H9 (cell line): Measurements from ENCODE around the gene TECRL. TPM values are rescaled to one million over a fixed set of nuclear protein-coding genes. Genes with fewer than 3 reads are reported as not detected.

Experiments used
- DNase-seq: peaks from one replicate; pipeline ENCODE4 v3.0.0-alpha.2; 2017
- H2AFZ ChIP-seq: one replicate; pipeline ENCODE4 v1.6.1; 2013; ENCODE audit warnings: mild to moderate bottlenecking, low read length, control low read depth, moderate library complexity
- H2AK5ac ChIP-seq: 2 replicates; pipeline ENCODE4 v1.6.1; 2013; ENCODE audit warnings: low read length, control low read depth, mixed read lengths; ENCODE audit not compliant: insufficient read length
- H2BK120ac ChIP-seq: one replicate; pipeline ENCODE4 v1.6.1; 2013; ENCODE audit warnings: low read depth, mild to moderate bottlenecking, low read length, control low read depth, inconsistent platforms; ENCODE audit not compliant: poor library complexity, severe bottlenecking
- H2BK12ac ChIP-seq: 2 replicates; pipeline ENCODE4 v1.6.1; 2013; ENCODE audit warnings: low read length, control low read depth, mixed read lengths, low read depth; ENCODE audit not compliant: insufficient read length
- H2BK15ac ChIP-seq: 2 replicates; pipeline ENCODE4 v1.6.1; 2013; ENCODE audit warnings: low read depth, low read length, control low read depth
- H2BK20ac ChIP-seq: one replicate; pipeline ENCODE4 v1.6.1; 2013; ENCODE audit warnings: low read depth, mild to moderate bottlenecking, low read length, control low read depth, inconsistent platforms; ENCODE audit not compliant: poor library complexity, severe bottlenecking
- H2BK5ac ChIP-seq: 2 replicates; pipeline ENCODE4 v1.6.1; 2013; ENCODE audit warnings: low read length, control low read depth, mixed read lengths; ENCODE audit not compliant: insufficient read length
- H3K14ac ChIP-seq: 2 replicates; pipeline ENCODE4 v1.6.1; 2013; ENCODE audit warnings: low read length, control low read depth; ENCODE audit not compliant: insufficient read depth
- H3K18ac ChIP-seq: 2 replicates; pipeline ENCODE4 v1.6.1; 2013; ENCODE audit warnings: low read depth, mild to moderate bottlenecking, mixed read lengths, low read length, control low read depth; ENCODE audit not compliant: insufficient read length
- H3K23ac ChIP-seq: 2 replicates; pipeline ENCODE4 v1.6.1; 2013; ENCODE audit warnings: low read length, control low read depth, mixed read lengths, low read depth; ENCODE audit not compliant: insufficient read length
- H3K23me2 ChIP-seq: 2 replicates; pipeline ENCODE4 v1.6.1; 2013; ENCODE audit warnings: low read depth, mild to moderate bottlenecking, mixed read lengths, low read length, control low read depth; ENCODE audit not compliant: insufficient read length, poor library complexity, severe bottlenecking
- H3K27ac ChIP-seq: 2 replicates; pipeline ENCODE4 v1.5.1; 2013; ENCODE audit warnings: low read length, control low read depth, mixed read lengths, low read depth; ENCODE audit not compliant: insufficient read length
- H3K27me3 ChIP-seq: 2 replicates; pipeline ENCODE4 v1.6.1; 2013; ENCODE audit warnings: low read length, control low read depth, inconsistent platforms; ENCODE audit not compliant: insufficient read depth
- H3K4ac ChIP-seq: 2 replicates; pipeline ENCODE4 v1.6.1; 2013; ENCODE audit warnings: low read depth, mild to moderate bottlenecking, control low read depth, inconsistent platforms, low read length, moderate library complexity
- H3K4me1 ChIP-seq: 2 replicates; pipeline ENCODE4 v1.6.1; 2013; ENCODE audit warnings: low read length, control low read depth, inconsistent platforms; ENCODE audit not compliant: insufficient read depth
- H3K4me2 ChIP-seq: 2 replicates; pipeline ENCODE4 v1.6.1; 2013; ENCODE audit warnings: low read length, control low read depth, mixed read lengths; ENCODE audit not compliant: insufficient read length, insufficient read depth
- H3K56ac ChIP-seq: 2 replicates; pipeline ENCODE4 v1.6.1; 2013; ENCODE audit warnings: low read depth, mild to moderate bottlenecking, mixed read lengths, low read length, control low read depth; ENCODE audit not compliant: insufficient read length
- H3K79me1 ChIP-seq: 2 replicates; pipeline ENCODE4 v1.6.1; 2013; ENCODE audit warnings: low read depth, mild to moderate bottlenecking, moderate library complexity, low read length, control low read depth, inconsistent platforms; ENCODE audit not compliant: insufficient read depth, poor library complexity, severe bottlenecking
- H3K79me2 ChIP-seq: 2 replicates; pipeline ENCODE4 v1.6.1; 2013; ENCODE audit warnings: low read length, control low read depth, inconsistent platforms; ENCODE audit not compliant: insufficient read depth
- H3K9ac ChIP-seq: 2 replicates; pipeline ENCODE4 v1.6.1; 2013; ENCODE audit warnings: low read length, control low read depth, mixed read lengths; ENCODE audit not compliant: insufficient read length; ENCODE audit errors: extremely low read depth
- H3K9me3 ChIP-seq: one replicate; pipeline ENCODE4 v1.6.1; 2013; ENCODE audit warnings: low read depth, low read length, inconsistent platforms; ENCODE audit not compliant: control insufficient read depth
- H3T11ph ChIP-seq: one replicate; pipeline ENCODE4 v1.6.1; 2013; ENCODE audit warnings: mild to moderate bottlenecking, low read length, control low read depth, inconsistent platforms
- H4K20me1 ChIP-seq: one replicate; pipeline ENCODE4 v1.6.1; 2013; ENCODE audit not compliant: control insufficient read depth, insufficient read length, insufficient read depth
- H4K5ac ChIP-seq: 2 replicates; pipeline ENCODE4 v1.6.1; 2013; ENCODE audit warnings: low read depth, mild to moderate bottlenecking, mixed read lengths, low read length, control low read depth; ENCODE audit not compliant: insufficient read length
- H4K8ac ChIP-seq: replicated peaks from 2 replicates; pipeline ENCODE4 v1.6.1; 2013; ENCODE audit warnings: low read length, control low read depth, mixed read lengths, low read depth; ENCODE audit not compliant: insufficient read length
- H4K91ac ChIP-seq: 2 replicates; pipeline ENCODE4 v1.6.1; 2013; ENCODE audit warnings: low read depth, mild to moderate bottlenecking, moderate library complexity, mixed read lengths, low read length, control low read depth; ENCODE audit not compliant: insufficient read length
- H3K27ac Mint-ChIP-seq, 3 experiments: 2 replicates in 2 of 3; 3 replicates in 1 of 3; pipeline ENCODE4 v1.8.0; 2020 to 2021; ENCODE audit warnings: mixed read lengths in 3 of 3, mild to moderate bottlenecking in 1 of 3, moderate library complexity in 1 of 3
- H3K27me3 Mint-ChIP-seq: 2 replicates; pipeline ENCODE4 v1.8.0; 2021; ENCODE audit warnings: low read depth, mild to moderate bottlenecking, moderate library complexity, mixed read lengths
- H3K36me3 Mint-ChIP-seq, 3 experiments: 2 replicates in 2 of 3; 3 replicates in 1 of 3; pipeline ENCODE4 v1.8.0; 2020 to 2021; ENCODE audit warnings: low read depth in 3 of 3, mixed read lengths in 3 of 3; ENCODE audit not compliant: insufficient read depth in 1 of 3
- H3K4me1 Mint-ChIP-seq, 2 experiments: 2 replicates each; pipeline ENCODE4 v1.8.0; 2020; ENCODE audit warnings: mixed read lengths in 2 of 2
- H3K4me3 Mint-ChIP-seq, 2 experiments: 2 replicates in 1 of 2; 3 replicates in 1 of 2; pipeline ENCODE4 v1.8.0; 2020 to 2021; ENCODE audit warnings: mild to moderate bottlenecking in 2 of 2, mixed read lengths in 2 of 2, moderate library complexity in 1 of 2
- H3K9me3 Mint-ChIP-seq, 2 experiments: 2 replicates in 1 of 2; 3 replicates in 1 of 2; pipeline ENCODE4 v1.8.0; 2020; ENCODE audit warnings: mild to moderate bottlenecking in 2 of 2, mixed read lengths in 2 of 2, moderate library complexity in 1 of 2
- WGBS: extraction: QIAGEN DNeasy Blood & Tissue Kit; methylation state at CpG from one replicate; pipeline ENCODE4 v1.1.7; 2013; ENCODE audit warnings: missing lambda C conversion rate, low lambda C conversion rate, mixed read lengths; ENCODE audit not compliant: insufficient read length; ENCODE audit errors: extremely low coverage; 5-methylcytosine and 5-hydroxymethylcytosine counted together
- total RNA-seq: library from RNA; stranded (reverse); gene quantifications from 2 replicates; pipeline ENCODE4 v1.2.1, GENCODE V29; 2021
- TF ChIP-seq, protein P1 (sequence below): fragments of 200-600 bp; sonication (generic); conservative IDR thresholded peaks from 3 replicates; pipeline ENCODE4 v1.8.0; 2021; ENCODE audit warnings: antibody characterized with exemption, mild to moderate bottlenecking

TECRL gene
- total RNA-seq, 1 experiment from 2014 or later, result not detected

- Histone ChIP-seq H3K56ac (no peak overlapping the region), H2AFZ (no peak overlapping the region), H2AK5ac (no peak overlapping the region), H3K23ac (no peak overlapping the region), H3K79me1 (no peaks in the 10 kb centered on the region), H4K20me1 (no peaks in the 10 kb centered on the region), H2BK120ac (no peak overlapping the region), H3K27me3 (no peaks in the 10 kb centered on the region), H2BK15ac (no peak overlapping the region), H3K4me1 (no peaks in the 10 kb centered on the region), H2BK12ac (no peak overlapping the region), H4K91ac (no peak overlapping the region), H3K9ac (no peak overlapping the region), H2BK5ac (no peak overlapping the region), H3K4me2 (no peak overlapping the region), H3K9me3 (peaks cover 25% of the 10 kb centered on the region), H3K79me2 (no peaks in the 10 kb centered on the region), H4K8ac (no peak overlapping the region), H3T11ph (no peak overlapping the region), H3K23me2 (no peaks in the 10 kb centered on the region), H3K4ac (no peak overlapping the region), H3K27ac (no peak overlapping the region), H3K18ac (no peak overlapping the region), H3K14ac (no peak overlapping the region), H2BK20ac (no peak overlapping the region), H4K5ac (no peak overlapping the region)
- H3K4me1 Mint-ChIP-seq, result no peaks in the 10 kb centered on the region
- H3K27ac Mint-ChIP-seq, result no peak overlapping the region
- no peak overlapping the region for H3K4me3 Mint-ChIP-seq
- DNase-seq, result no peak
- TF ChIP-seq, protein P1, sequence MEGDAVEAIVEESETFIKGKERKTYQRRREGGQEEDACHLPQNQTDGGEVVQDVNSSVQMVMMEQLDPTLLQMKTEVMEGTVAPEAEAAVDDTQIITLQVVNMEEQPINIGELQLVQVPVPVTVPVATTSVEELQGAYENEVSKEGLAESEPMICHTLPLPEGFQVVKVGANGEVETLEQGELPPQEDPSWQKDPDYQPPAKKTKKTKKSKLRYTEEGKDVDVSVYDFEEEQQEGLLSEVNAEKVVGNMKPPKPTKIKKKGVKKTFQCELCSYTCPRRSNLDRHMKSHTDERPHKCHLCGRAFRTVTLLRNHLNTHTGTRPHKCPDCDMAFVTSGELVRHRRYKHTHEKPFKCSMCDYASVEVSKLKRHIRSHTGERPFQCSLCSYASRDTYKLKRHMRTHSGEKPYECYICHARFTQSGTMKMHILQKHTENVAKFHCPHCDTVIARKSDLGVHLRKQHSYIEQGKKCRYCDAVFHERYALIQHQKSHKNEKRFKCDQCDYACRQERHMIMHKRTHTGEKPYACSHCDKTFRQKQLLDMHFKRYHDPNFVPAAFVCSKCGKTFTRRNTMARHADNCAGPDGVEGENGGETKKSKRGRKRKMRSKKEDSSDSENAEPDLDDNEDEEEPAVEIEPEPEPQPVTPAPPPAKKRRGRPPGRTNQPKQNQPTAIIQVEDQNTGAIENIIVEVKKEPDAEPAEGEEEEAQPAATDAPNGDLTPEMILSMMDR, result no peak
- H3K9me3 Mint-ChIP-seq, result peaks cover 16 to 25% of the 10 kb centered on the region in 2 experiments
- H3K27me3 Mint-ChIP-seq, result no peaks in the 10 kb centered on the region
- H3K36me3 Mint-ChIP-seq, result peaks cover 4 to 22% (median 7%) of the 10 kb centered on the region in 3 experiments; a peak in 4 of 7 replicates
- no CpG with 5 or more reads among the region's 4 CpGs for WGBS
These were observed 103.0 kb downstream of the TECRL start for GRCh38 chr4:64306255-64306565.
